Astrocyte (in vitro differentiated cells and primary cell): ENCODE results near the gene CHCHD3. TPM values are rescaled to one million over a fixed set of nuclear protein-coding genes. Genes with fewer than 3 reads are reported as not detected.

Experiments
- DNase-seq: peaks from one replicate; pipeline ENCODE4 v3.0.0-alpha.2; 2010; ENCODE audit warnings: low read depth
- FAIRE-seq: peaks from 2 replicates; lab custom pipeline; 2011; peaks lifted over from hg19 to GRCh38; lab: Jason Lieb, UNC
- H2AFZ ChIP-seq: 2 replicates; pipeline ENCODE4 v1.6.0; 2012; ENCODE audit warnings: low read depth, low read length, inconsistent platforms
- H3K27ac ChIP-seq: 2 replicates; pipeline ENCODE4 v1.5.1; 2011; ENCODE audit warnings: low read depth, low read length, inconsistent platforms
- H3K27me3 ChIP-seq: 2 replicates; pipeline ENCODE4 v1.6.0; 2011; ENCODE audit warnings: low read length, inconsistent platforms; ENCODE audit not compliant: insufficient read depth
- H3K36me3 ChIP-seq: 2 replicates; pipeline ENCODE4 v1.5.1; 2011; ENCODE audit warnings: low read length, inconsistent platforms; ENCODE audit not compliant: insufficient read depth
- H3K4me1 ChIP-seq: 2 replicates; pipeline ENCODE4 v1.5.1; 2011; ENCODE audit warnings: low read length, inconsistent platforms; ENCODE audit not compliant: insufficient read depth
- H3K4me2 ChIP-seq: 2 replicates; pipeline ENCODE4 v1.6.0; 2012; ENCODE audit warnings: low read length, inconsistent platforms
- H3K4me3 ChIP-seq: 2 replicates; pipeline ENCODE4 v1.5.1; 2011; ENCODE audit warnings: low read depth, mild to moderate bottlenecking, low read length, inconsistent platforms; ENCODE audit not compliant: insufficient read depth
- H3K79me2 ChIP-seq: 2 replicates; pipeline ENCODE4 v1.6.0; 2012; ENCODE audit warnings: mild to moderate bottlenecking, low read length, inconsistent platforms; ENCODE audit not compliant: insufficient read depth
- H3K9ac ChIP-seq: 2 replicates; pipeline ENCODE4 v1.6.0; 2012; ENCODE audit warnings: mild to moderate bottlenecking, low read length, inconsistent platforms
- H3K9me3 ChIP-seq: 2 replicates; pipeline ENCODE4 v1.5.1; 2012; ENCODE audit warnings: low read depth, mild to moderate bottlenecking, low read length, inconsistent platforms; ENCODE audit not compliant: insufficient read depth
- H4K20me1 ChIP-seq: 2 replicates; pipeline ENCODE4 v1.6.0; 2012; ENCODE audit warnings: low read length, inconsistent platforms; ENCODE audit not compliant: insufficient read depth
- H3K27ac Mint-ChIP-seq: one replicate; pipeline ENCODE4 v1.8.0; 2021; ENCODE audit warnings: mild to moderate bottlenecking, mixed read lengths; ENCODE audit not compliant: unreplicated experiment
- H3K27me3 Mint-ChIP-seq: one replicate; pipeline ENCODE4 v1.8.0; 2021; ENCODE audit warnings: low read depth, mixed read lengths; ENCODE audit not compliant: unreplicated experiment
- H3K36me3 Mint-ChIP-seq: one replicate; pipeline ENCODE4 v1.8.0; 2021; ENCODE audit warnings: low read depth, mixed read lengths; ENCODE audit not compliant: unreplicated experiment
- H3K4me1 Mint-ChIP-seq: one replicate; pipeline ENCODE4 v1.8.0; 2021; ENCODE audit warnings: low read depth, mixed read lengths; ENCODE audit not compliant: unreplicated experiment
- H3K4me3 Mint-ChIP-seq: one replicate; pipeline ENCODE4 v1.8.0; 2021; ENCODE audit warnings: mild to moderate bottlenecking, moderate library complexity, mixed read lengths; ENCODE audit not compliant: unreplicated experiment
- H3K9me3 Mint-ChIP-seq: one replicate; pipeline ENCODE4 v1.8.0; 2021; ENCODE audit warnings: mild to moderate bottlenecking, mixed read lengths; ENCODE audit not compliant: unreplicated experiment
- CTCF ChIP-seq: IDR thresholded peaks from 2 replicates; pipeline ENCODE4 v1.5.1; 2011; ENCODE audit warnings: low read depth, mild to moderate bottlenecking, inconsistent platforms, low read length, moderate library complexity; ENCODE audit not compliant: insufficient read depth
- EZH2 ChIP-seq: IDR thresholded peaks from 2 replicates; pipeline ENCODE4 v1.6.1; 2012; ENCODE audit warnings: mild to moderate bottlenecking, low read length, inconsistent platforms; ENCODE audit not compliant: insufficient read depth
- total RNA-seq: library from RNA; stranded (reverse); gene quantifications from 2 replicates; pipeline ENCODE4 v1.2.1, GENCODE V29; 2021

CHCHD3 gene
- total RNA-seq, 1 donor from 2014 or later, result 63.1 TPM

- Mint-ChIP-seq H3K36me3 (peaks cover 9% of the 10 kb centered on the region), H3K4me3 (no peak overlapping the region), H3K9me3 (no peaks in the 10 kb centered on the region), H3K27ac (no peak overlapping the region), H3K4me1 (no peaks in the 10 kb centered on the region), H3K27me3 (no peaks in the 10 kb centered on the region)
- Histone ChIP-seq H3K4me2 (no peak overlapping the region), H3K36me3 (no peaks in the 10 kb centered on the region), H3K9me3 (no peaks in the 10 kb centered on the region), H3K4me3 (no peak overlapping the region), H2AFZ (no peak overlapping the region), H3K79me2 (peaks cover 67% of the 10 kb centered on the region), H3K27ac (no peak overlapping the region), H3K9ac (no peak overlapping the region), H4K20me1 (peaks cover 62% of the 10 kb centered on the region), H3K4me1 (no peaks in the 10 kb centered on the region), H3K27me3 (no peaks in the 10 kb centered on the region)
- FAIRE-seq (no peak), DNase-seq (no peak)
- no peak for TF ChIP-seq CTCF
- no peak for TF ChIP-seq EZH2
Observed at GRCh38 chr7:133060004-133060403, 21.9 kb downstream of the CHCHD3 start.

- H3K27me3 Mint-ChIP-seq, result no peaks in the 10 kb centered on the region
- H3K27ac Mint-ChIP-seq, result no peak overlapping the region
- Histone ChIP-seq H3K4me2 (no peak overlapping the region), H3K4me3 (no peak overlapping the region), H3K4me1 (peaks cover 6% of the 10 kb centered on the region), H3K36me3 (no peaks in the 10 kb centered on the region), H2AFZ (no peak overlapping the region), H3K27ac (no peak overlapping the region), H3K27me3 (no peaks in the 10 kb centered on the region), H3K9me3 (no peaks in the 10 kb centered on the region), H3K9ac (no peak overlapping the region), H4K20me1 (peaks cover 66% of the 10 kb centered on the region), H3K79me2 (peaks cover 70% of the 10 kb centered on the region)
- H3K4me3 Mint-ChIP-seq, result no peak overlapping the region
- peaks cover 9% of the 10 kb centered on the region for H3K36me3 Mint-ChIP-seq
- TF ChIP-seq CTCF, result no peak
- TF ChIP-seq EZH2, result no peak
- FAIRE-seq, result no peak
- DNase-seq, result no peak
- no peaks in the 10 kb centered on the region for H3K4me1 Mint-ChIP-seq
- no peaks in the 10 kb centered on the region for H3K9me3 Mint-ChIP-seq
Observed at GRCh38 chr7:133059263-133059662, 22.6 kb downstream of the CHCHD3 start.

- no peak for FAIRE-seq
- no peak overlapping the region for H3K4me3 ChIP-seq
- peaks cover 9% of the 10 kb centered on the region for H3K36me3 Mint-ChIP-seq
Observed at GRCh38 chr7:133056370-133057238, 25.3 kb downstream of the CHCHD3 start.

More at GRCh38 chr7:133056370-133057238, 25.3 kb downstream of the CHCHD3 start:
- no peaks in the 10 kb centered on the region for H3K9me3 ChIP-seq
- H4K20me1 ChIP-seq, result peaks cover 50% of the 10 kb centered on the region
- peaks cover 31% of the 10 kb centered on the region for H3K4me1 ChIP-seq
- DNase-seq, result no peak
- no peak overlapping the region for H3K4me2 ChIP-seq
- peaks cover 73% of the 10 kb centered on the region for H3K79me2 ChIP-seq
- no peak overlapping the region for H3K4me3 Mint-ChIP-seq
- H3K27me3 ChIP-seq, result no peaks in the 10 kb centered on the region
- no peak overlapping the region for H3K27ac Mint-ChIP-seq
- no peak for TF ChIP-seq CTCF
- TF ChIP-seq EZH2, result no peak
- no peak overlapping the region for H2AFZ ChIP-seq
- H3K9me3 Mint-ChIP-seq, result no peaks in the 10 kb centered on the region
- H3K27me3 Mint-ChIP-seq, result no peaks in the 10 kb centered on the region
- no peak overlapping the region for H3K27ac ChIP-seq
- H3K9ac ChIP-seq, result no peak overlapping the region
- H3K4me1 Mint-ChIP-seq, result peaks cover 21% of the 10 kb centered on the region
- H3K36me3 ChIP-seq, result no peaks in the 10 kb centered on the region
